Ascending aorta (tissue), 2 donors: ENCODE measurements around the gene GNAQ. TPM values are rescaled to one million over a fixed set of nuclear protein-coding genes. Genes with fewer than 3 reads are reported as not detected.

ENCODE experiments used
- DNase-seq, 2 donors: peaks; one replicate each; pipeline ENCODE4 v3.0.0-alpha.2; 2019; ENCODE audit warnings: low spot score in 2 of 2
- H3K27ac ChIP-seq, 2 donors: fragments of 200-600 bp; sonication (generic); one replicate each; pipeline ENCODE4 v1.5.1; 2016 to 2017; ENCODE audit warnings: mild to moderate bottlenecking in 1 of 2
- H3K27me3 ChIP-seq: fragments of 200-600 bp; sonication (generic); one replicate; pipeline ENCODE4 v1.5.1; 2017
- H3K36me3 ChIP-seq, 2 donors: fragments of 200-600 bp; sonication (generic); one replicate each; pipeline ENCODE4 v1.5.1; 2016
- H3K4me1 ChIP-seq, 2 donors: fragments of 200-600 bp; sonication (generic); one replicate each; pipeline ENCODE4 v1.5.1; 2016 to 2017; ENCODE audit warnings: mild to moderate bottlenecking in 1 of 2
- H3K4me3 ChIP-seq, 2 donors: fragments of 200-600 bp; sonication (generic); one replicate each; pipeline ENCODE4 v1.5.1; 2016 to 2017; ENCODE audit warnings: mild to moderate bottlenecking in 1 of 2
- H3K9me3 ChIP-seq, 2 donors: fragments of 200-600 bp; sonication (generic); one replicate each; pipeline ENCODE4 v1.5.1; 2016
- CTCF ChIP-seq, 3 experiments: fragments of 200-600 bp in 2 of 3; fragments of 450-650 bp in 1 of 3; sonication (generic) in 2 of 3; IDR thresholded peaks; one replicate each; pipeline ENCODE4 v1.5.1; 2016 to 2019; ENCODE audit warnings: antibody characterized with exemption in 3 of 3, mild to moderate bottlenecking in 1 of 3, moderate library complexity in 1 of 3
- intact Hi-C: fragments of 100-400 bp; cut with DNase I; formaldehyde crosslinking; loops from one replicate; pipeline ENCODE4 v1.15.1; 2023
- total RNA-seq: library from RNA; depleted of rRNA; stranded (reverse); fragments of >200 nt; gene quantifications from one replicate; pipeline ENCODE4 v1.1.0, GENCODE V29; 2016

The GNAQ gene
- total RNA-seq, 1 donor from 2014 or later: 29.2 TPM

DNA sequence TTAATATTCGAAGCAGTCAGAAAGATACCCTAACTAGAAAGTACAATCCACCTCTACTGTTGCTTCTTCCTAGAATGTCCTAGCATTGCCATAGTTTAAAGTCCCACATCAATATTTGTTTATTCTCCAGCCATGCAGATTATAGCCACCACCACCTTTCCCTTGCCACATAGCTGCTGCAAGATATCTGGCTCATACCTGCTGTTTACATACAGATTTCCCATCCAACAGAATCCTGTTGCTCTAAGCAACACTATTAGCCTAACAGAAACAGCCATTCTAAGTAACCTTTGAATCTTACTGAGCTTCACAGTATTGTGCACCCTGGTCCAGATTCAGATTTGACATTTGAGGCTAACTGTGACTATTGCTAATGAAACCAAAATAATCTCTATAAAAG lies 45.6 kb downstream of the GNAQ start:
- intact Hi-C loops: no loop called here
- Histone ChIP-seq H3K36me3 (no peaks in the 10 kb centered on the region), H3K27me3 (no peaks in the 10 kb centered on the region), H3K9me3 (no peaks in the 10 kb centered on the region), H3K27ac (no peak overlapping the region), H3K4me3 (no peak overlapping the region), H3K4me1 (peaks cover 4 to 14% of the 10 kb centered on the region in 2 donors)
- DNase-seq: no peak
- no peak for TF ChIP-seq CTCF (IDR thresholded peaks at IDR 0.05)

- no peak overlapping the region for H3K27ac ChIP-seq
- no peaks in the 10 kb centered on the region for H3K36me3 ChIP-seq
- no peak overlapping the region for H3K4me3 ChIP-seq
- intact Hi-C loops: no loop called here
- no peak for DNase-seq
- TF ChIP-seq CTCF (IDR thresholded peaks at IDR 0.05): no peak
- no peaks in the 10 kb centered on the region for H3K27me3 ChIP-seq
- no peaks in the 10 kb centered on the region for H3K9me3 ChIP-seq
- H3K4me1 ChIP-seq: peaks cover 4 to 16% of the 10 kb centered on the region in 2 donors
Observed at GRCh38 chr9:77983320-77983662, 48.3 kb downstream of the GNAQ start.

DNA sequence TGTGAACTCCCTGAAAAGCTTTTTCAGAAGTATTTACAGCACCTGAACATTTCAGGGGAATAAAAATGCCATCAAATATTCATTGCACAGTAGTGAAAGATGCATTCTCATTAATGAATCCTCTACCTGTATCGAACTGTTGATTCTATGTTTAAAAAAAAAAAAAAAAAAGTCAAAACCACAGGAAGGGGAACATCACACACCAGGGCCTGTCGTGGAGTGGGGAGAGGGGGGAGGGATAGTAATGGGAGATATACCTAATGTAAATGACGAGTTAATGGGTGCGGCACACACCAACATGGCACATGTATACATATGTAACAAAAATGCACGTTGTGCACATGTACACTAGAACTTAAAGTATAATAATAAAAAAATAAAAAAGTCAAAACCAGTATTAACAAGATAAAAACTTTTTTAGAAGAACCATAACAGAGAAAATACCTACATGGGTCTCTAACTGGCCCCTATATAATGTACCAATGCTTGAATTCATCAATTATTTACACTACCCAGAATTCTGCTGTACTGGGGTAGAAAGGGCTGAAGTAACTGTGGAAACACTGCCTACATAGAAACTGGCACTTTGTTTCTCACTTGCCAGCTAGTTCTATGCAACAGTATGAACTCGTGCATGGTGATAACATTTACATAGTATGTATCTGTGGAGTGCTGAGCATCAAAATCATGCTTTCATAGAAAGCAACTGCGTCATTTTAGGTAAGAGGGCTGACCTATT lies 48.9 kb downstream of the GNAQ start:
- no peaks in the 10 kb centered on the region for H3K36me3 ChIP-seq
- DNase-seq: no peak
- no peak overlapping the region for H3K4me3 ChIP-seq
- intact Hi-C loops: no loop called here
- no peak overlapping the region for H3K27ac ChIP-seq
- H3K27me3 ChIP-seq: no peaks in the 10 kb centered on the region
- TF ChIP-seq CTCF (IDR thresholded peaks at IDR 0.05): no peak
- peaks cover 4 to 16% of the 10 kb centered on the region in 2 donors for H3K4me1 ChIP-seq
- no peaks in the 10 kb centered on the region for H3K9me3 ChIP-seq

DNA sequence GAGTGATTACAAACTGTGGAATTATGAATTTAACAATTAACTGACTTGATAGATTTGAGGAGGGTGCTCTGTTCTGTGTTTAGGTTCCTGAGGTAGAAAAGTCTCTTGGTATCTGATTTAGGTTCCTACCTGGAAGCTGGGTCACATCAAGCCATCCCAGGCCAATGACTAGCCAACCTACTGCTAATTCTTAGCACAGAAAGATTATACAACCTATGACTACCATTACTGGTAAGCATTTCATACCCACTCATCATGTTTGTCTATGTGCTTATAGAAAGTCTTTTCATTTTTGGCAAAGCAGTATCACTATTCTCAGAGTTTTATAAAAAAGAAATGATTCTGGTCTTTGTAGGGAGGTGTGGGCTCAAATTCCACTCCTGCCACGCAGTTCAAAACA lies 49.7 kb downstream of the GNAQ start:
- TF ChIP-seq CTCF (IDR thresholded peaks at IDR 0.05): no peak
- Histone ChIP-seq H3K36me3 (no peaks in the 10 kb centered on the region), H3K9me3 (no peaks in the 10 kb centered on the region), H3K27me3 (no peaks in the 10 kb centered on the region), H3K27ac (no peak overlapping the region), H3K4me1 (peaks cover 4 to 16% of the 10 kb centered on the region in 2 donors), H3K4me3 (no peak overlapping the region)
- DNase-seq: no peak
- intact Hi-C loops: no loop called here

DNA sequence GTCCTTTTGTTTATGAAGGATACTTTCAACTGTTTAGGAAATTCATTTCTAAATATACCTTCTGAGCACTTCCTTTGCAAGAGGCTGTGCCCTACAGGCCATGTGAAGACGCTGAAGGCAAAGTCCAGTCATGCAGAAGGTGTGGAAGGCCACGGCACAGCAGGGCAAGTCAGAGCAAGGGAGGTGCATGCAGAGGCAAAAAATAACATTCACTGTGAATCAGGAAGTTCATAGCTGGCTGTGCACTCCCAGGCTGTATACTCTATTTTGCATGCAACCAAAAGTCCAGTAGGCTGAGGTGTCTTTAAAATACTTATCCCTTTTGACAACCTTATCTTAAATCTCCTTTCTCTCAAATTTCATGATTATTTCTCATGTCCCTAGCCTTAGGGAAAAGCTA lies 50.3 kb downstream of the GNAQ start:
- no peaks in the 10 kb centered on the region for H3K27me3 ChIP-seq
- intact Hi-C loops: no loop called here
- TF ChIP-seq CTCF (IDR thresholded peaks at IDR 0.05): no peak
- H3K36me3 ChIP-seq: no peaks in the 10 kb centered on the region
- H3K9me3 ChIP-seq: no peaks in the 10 kb centered on the region
- no peak overlapping the region for H3K27ac ChIP-seq
- no peak overlapping the region for H3K4me3 ChIP-seq
- peaks cover 4 to 16% of the 10 kb centered on the region in 2 donors for H3K4me1 ChIP-seq
- DNase-seq: no peak

DNA sequence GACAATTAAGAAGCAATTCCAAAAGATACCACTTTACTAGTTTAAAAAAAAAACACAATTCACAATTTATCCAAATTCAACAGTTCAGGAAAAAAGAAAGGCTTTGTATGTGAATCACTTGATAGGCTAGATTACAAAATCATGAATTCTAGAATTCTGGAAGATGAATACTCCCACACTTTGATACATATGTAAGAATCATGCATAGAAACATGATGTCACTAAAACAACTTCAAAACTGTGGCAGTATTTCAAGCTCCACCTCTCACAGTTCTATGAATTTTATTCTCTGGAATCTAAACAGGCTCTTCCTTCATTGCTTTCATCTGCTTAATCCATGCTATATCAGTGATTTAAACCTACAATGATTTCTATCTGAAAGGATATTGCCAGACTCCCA lies 51.0 kb downstream of the GNAQ start:
- H3K27me3 ChIP-seq: no peaks in the 10 kb centered on the region
- no peak for TF ChIP-seq CTCF (IDR thresholded peaks at IDR 0.05)
- intact Hi-C loops: no loop called here
- H3K9me3 ChIP-seq: no peaks in the 10 kb centered on the region
- no peaks in the 10 kb centered on the region for H3K36me3 ChIP-seq
- DNase-seq: no peak
- no peak overlapping the region for H3K27ac ChIP-seq
- no peak overlapping the region for H3K4me3 ChIP-seq
- H3K4me1 ChIP-seq: peaks cover 4 to 16% of the 10 kb centered on the region in 2 donors
